GM18909 (cell line): ENCODE data around the gene SLC12A6.
"Not testable (repeated sequence)": the region's sequence is repeated elsewhere in the genome, so short reads cannot be mapped to it uniquely, and the experiment has no call there.

Experiments used
- ATAC-seq: cut with Tn5 transposase; IDR thresholded peaks from one replicate; pipeline ENCODE4 v1.9.1; 2021; ENCODE audit warnings: mild to moderate bottlenecking; ENCODE audit not compliant: unreplicated experiment, poor library complexity

SLC12A6 gene

DNA sequence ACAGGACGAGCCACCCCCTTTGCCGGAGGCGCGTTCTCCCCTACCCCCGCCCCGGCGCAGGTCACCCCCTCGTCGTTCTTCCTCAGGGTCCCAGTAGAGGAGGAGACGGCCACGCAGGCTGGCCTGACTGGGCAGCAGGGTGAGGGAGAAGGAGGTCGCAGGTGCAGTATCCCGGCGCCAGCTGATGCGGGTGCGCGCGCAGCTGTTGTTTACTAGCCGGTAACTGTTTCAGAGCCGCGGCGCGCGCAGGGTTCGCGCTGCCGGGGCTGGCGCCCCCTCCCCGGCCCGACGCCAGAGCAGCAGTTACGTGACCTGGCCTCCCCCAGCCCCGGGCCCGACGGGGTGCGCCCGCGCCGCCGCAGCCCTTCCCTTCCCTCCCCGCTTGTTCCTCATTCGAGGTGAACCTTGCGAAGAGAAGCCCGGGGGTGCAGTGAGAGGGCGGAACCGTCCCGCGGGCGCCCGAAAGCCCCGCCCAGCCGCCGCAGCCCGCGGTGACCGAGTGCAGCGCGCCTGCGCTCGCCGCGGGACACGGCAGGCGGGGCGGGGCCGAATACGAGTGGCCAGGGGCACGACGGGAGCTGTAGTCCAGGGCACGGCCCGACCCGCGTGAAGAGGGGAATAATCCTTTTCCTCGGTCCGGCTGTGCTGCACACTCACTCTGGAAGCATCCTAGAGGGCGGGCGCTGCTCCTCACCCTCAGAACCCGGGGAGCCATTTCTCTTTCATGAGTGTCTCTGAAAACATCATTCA is at the start of gene SLC12A6:
SLC12A6 (minus strand) TSS at position 225 of the 750 bp plus-strand sequence. CDS start 1,101 bp downstream, outside the sequence.
- ATAC-seq = peak; percentile 79

GRCh38 chr15:34381829-34382521 is 44.4 kb upstream of the SLC12A6 start:
- ATAC-seq = not testable (repeated sequence)

GRCh38 chr15:34380491-34380890 is 42.9 kb upstream of the SLC12A6 start:
- ATAC-seq = not testable (repeated sequence)

DNA sequence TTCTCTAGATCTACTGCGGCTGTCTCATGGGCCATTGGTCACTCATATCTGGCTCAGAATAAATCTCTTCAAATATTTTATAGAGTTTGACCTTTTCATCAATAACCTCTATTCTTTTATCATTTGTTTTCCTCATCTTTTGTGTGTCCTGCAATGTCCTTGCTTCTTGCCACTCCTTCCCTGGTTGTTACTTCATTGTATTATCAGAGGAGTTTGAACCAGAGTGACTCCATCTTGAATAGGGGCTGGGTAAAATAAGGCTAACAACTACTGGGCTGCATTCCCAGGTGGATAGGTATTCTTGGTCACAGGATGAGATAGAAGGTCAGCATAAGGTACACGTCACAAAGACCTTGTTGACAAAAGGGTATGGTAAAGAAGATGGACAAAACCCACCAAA is 39.3 kb upstream of the SLC12A6 start:
- ATAC-seq = no peak

GRCh38 chr15:34375541-34375940 is 38.0 kb upstream of the SLC12A6 start:
- not testable (repeated sequence) for ATAC-seq

DNA sequence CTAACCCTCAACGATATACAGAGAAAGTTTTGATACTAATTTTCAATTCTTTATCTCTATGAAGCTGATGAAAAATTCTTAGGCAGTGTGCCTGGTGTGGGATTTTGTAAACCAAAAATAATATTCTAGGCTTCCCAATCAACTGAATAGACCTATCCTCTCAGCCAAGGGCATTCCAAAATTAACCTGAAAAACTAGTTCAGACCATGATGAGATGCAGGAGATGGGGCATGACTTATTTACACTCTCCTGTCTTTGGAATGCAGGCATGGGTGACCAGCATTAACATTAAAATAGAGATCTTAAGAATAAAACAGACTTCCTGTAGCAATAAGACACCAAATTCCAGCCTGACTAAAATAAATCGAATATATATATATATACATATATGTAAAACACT is 37.2 kb upstream of the SLC12A6 start:
- ATAC-seq = no peak

GRCh38 chr15:34373951-34374350 is 36.4 kb upstream of the SLC12A6 start:
- ATAC-seq = no peak

GRCh38 chr15:34370643-34371042 is 33.1 kb upstream of the SLC12A6 start:
- no peak for ATAC-seq

DNA sequence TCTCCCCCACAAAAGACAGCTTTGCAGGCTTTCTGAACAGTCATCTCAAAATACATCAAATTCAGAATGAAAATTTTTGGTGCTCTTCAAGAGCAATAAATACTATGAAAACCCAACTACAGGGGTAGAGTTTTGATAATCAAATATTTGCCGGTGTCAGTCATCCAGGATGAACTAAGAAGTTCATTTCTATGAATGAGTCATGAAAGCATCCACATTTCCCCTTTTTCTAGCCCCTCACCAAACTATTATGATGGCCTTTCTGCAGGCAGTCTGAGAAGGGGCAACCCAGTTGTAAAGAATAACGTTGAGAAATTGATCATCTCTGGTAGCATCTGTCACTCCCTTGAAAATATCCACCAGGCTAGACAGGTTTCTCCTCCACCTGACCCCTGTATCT is 32.5 kb upstream of the SLC12A6 start:
- no peak for ATAC-seq

DNA sequence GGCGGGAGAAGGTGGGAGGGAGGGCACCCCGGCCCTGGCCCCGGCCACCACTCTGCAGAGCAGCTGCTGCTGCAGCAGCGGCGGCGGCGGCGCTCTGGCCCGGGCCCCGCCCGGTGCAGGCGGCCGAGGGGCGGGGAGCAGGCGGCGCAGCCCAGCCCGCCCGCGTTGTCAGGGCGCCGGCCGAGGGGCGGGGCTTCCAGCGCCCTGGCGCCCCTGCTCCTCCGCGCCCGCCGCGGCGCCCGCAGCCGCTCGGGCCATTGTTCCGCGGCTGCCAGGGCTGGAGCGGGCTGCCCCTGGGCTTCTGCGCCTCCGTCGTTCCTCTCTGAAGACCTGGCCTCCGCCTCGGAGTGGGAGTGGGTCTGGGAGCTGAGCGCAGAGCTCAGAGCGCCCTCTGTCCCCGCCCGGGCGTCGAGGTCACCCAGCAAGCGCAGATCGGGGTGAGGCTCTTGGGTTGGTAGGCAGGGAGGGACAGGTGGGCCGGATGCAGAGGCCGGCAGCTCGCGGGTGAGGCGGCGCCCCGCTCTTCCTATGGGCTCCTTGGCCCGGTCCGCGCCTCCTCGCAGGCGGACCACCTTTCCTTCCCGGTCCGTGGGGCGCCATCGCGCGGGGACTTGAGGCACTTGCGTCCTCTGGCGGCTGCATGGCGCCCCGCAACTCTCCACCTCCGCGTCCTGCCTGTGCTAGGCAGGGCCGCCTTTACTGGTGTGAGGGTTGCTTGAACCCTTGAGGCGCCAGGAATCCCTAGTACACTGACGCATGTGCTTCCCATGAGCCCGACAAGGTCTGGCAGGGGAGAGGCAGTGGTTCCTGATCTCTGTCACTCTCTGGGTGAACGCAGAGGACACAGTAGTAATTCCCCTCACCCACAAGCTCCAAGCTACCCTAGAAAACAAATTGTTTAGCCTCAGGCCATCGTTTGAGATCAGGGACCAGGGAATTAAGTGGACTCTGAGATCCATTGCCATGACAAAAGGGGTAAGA is 29.8 kb upstream of the SLC12A6 start, which contains the start of gene LPCAT4:
LPCAT4 (minus strand) TSS at position 96 of the 981 bp plus-strand sequence. CDS start 96 bp downstream, outside the sequence.
- peak; percentile 81 for ATAC-seq

GRCh38 chr15:34366271-34367065 is 28.9 kb upstream of the SLC12A6 start:
- no peak for ATAC-seq

- ATAC-seq = no peak
Observed at GRCh38 chr15:34365836-34366235, 28.3 kb upstream of the SLC12A6 start.

- ATAC-seq = no peak
Observed at GRCh38 chr15:34365091-34365825, 27.7 kb upstream of the SLC12A6 start.

DNA sequence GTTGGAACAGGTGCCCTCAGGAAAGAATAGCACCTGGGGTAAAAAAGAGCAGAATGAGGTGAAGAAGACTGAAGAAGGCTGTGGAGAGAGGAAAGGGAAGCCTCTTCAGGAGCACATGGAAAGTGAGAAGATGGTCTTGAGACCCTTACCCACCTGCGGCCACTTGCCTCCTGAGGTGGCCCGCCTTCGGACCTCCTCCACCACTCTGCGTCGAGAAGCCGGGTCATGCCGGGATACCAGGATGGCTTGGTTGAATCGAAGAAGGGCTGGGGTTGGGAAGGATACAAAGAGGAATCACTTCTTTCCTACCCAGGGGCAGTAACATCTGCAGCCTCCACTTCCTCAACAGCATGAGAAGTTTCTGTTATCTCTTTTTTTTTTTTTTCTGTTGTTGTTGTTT is 26.5 kb upstream of the SLC12A6 start:
- no peak for ATAC-seq

- ATAC-seq = no peak
Observed at GRCh38 chr15:34362047-34362773, 24.6 kb upstream of the SLC12A6 start.

GRCh38 chr15:34361278-34361677 is 23.7 kb upstream of the SLC12A6 start:
- no peak for ATAC-seq

DNA sequence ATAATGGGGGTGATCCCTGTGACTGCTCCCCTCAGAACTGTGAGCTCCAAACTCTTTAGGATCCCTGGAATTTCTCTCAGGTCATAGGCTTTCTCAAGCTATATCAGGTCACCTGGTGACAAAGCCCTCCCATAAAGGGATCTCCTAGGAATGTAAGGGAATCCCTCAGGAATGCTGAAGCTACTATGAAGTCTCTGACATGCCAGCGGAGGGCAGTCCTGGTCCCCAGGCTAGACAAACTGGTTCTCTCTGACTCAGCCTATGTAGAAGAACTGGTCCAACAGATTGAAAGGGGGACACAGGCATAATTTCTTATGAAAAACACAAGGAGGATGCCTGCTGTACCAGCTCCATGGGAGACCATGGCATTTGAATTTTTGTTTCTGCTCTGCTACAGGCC is 22.7 kb upstream of the SLC12A6 start:
- no peak for ATAC-seq

- no peak for ATAC-seq
Observed at GRCh38 chr15:34359416-34359815, 21.8 kb upstream of the SLC12A6 start.
